Osteoblast (primary cell): ENCODE measurements around the gene NPPA. TPM values are rescaled to one million over a fixed set of nuclear protein-coding genes. Genes with fewer than 3 reads are reported as not detected.

Source experiments
- DNase-seq: peaks from one replicate; pipeline ENCODE4 v3.0.0; 2011; ENCODE audit warnings: low spot score, mixed read lengths; ENCODE audit not compliant: insufficient read length; ENCODE audit errors: missing footprints
- H2AFZ ChIP-seq: 2 replicates; pipeline ENCODE4 v1.6.0; 2011; ENCODE audit warnings: mild to moderate bottlenecking, low read length
- H3K27ac ChIP-seq: 2 replicates; pipeline ENCODE4 v1.5.1; 2011; ENCODE audit warnings: mild to moderate bottlenecking, low read depth, low read length, moderate library complexity
- H3K27me3 ChIP-seq: 2 replicates; pipeline ENCODE4 v1.6.0; 2012; ENCODE audit warnings: mild to moderate bottlenecking, control low read depth, inconsistent platforms, low read length, moderate library complexity; ENCODE audit not compliant: insufficient read depth
- H3K36me3 ChIP-seq: 2 replicates; pipeline ENCODE4 v1.5.1; 2011; ENCODE audit warnings: mild to moderate bottlenecking, low read length, control low read depth, moderate library complexity; ENCODE audit not compliant: insufficient read depth
- H3K4me1 ChIP-seq: 2 replicates; pipeline ENCODE4 v1.5.1; 2011; ENCODE audit warnings: mild to moderate bottlenecking, low read length, control low read depth, moderate library complexity; ENCODE audit not compliant: insufficient read depth
- H3K4me2 ChIP-seq: 2 replicates; pipeline ENCODE4 v1.6.0; 2011; ENCODE audit warnings: mild to moderate bottlenecking, low read length; ENCODE audit not compliant: insufficient read depth
- H3K4me3 ChIP-seq: fragments of 200-600 bp; sonication (generic); 3 replicates; pipeline ENCODE4 v1.5.1; 2012; ENCODE audit warnings: mild to moderate bottlenecking, low read length, inconsistent platforms; ENCODE audit not compliant: insufficient read depth
- H3K79me2 ChIP-seq: 2 replicates; pipeline ENCODE4 v1.6.0; 2012; ENCODE audit warnings: mild to moderate bottlenecking, low read length, control low read depth, inconsistent platforms; ENCODE audit not compliant: insufficient read depth
- H3K9me3 ChIP-seq: 2 replicates; pipeline ENCODE4 v1.5.1; 2011; ENCODE audit warnings: low read depth, low read length, control low read depth
- H4K20me1 ChIP-seq: 2 replicates; pipeline ENCODE4 v1.6.0; 2012; ENCODE audit warnings: mild to moderate bottlenecking, low read length, control low read depth; ENCODE audit not compliant: insufficient read depth
- total RNA-seq: library from RNA; depleted of rRNA; stranded (reverse); fragments of >200 nt; gene quantifications from 2 replicates; pipeline ENCODE4 v1.2.3, GENCODE V29; 2012
- TF ChIP-seq, protein P1 (sequence below): IDR thresholded peaks from 2 replicates; pipeline ENCODE4 v1.5.1; 2011; ENCODE audit warnings: mild to moderate bottlenecking, low read depth, low read length, moderate library complexity; ENCODE audit errors: extremely low read depth

The NPPA gene
- total RNA-seq, 1 donor = not detected

- no peaks in the 10 kb centered on the region for H4K20me1 ChIP-seq
- TF ChIP-seq, protein P1, sequence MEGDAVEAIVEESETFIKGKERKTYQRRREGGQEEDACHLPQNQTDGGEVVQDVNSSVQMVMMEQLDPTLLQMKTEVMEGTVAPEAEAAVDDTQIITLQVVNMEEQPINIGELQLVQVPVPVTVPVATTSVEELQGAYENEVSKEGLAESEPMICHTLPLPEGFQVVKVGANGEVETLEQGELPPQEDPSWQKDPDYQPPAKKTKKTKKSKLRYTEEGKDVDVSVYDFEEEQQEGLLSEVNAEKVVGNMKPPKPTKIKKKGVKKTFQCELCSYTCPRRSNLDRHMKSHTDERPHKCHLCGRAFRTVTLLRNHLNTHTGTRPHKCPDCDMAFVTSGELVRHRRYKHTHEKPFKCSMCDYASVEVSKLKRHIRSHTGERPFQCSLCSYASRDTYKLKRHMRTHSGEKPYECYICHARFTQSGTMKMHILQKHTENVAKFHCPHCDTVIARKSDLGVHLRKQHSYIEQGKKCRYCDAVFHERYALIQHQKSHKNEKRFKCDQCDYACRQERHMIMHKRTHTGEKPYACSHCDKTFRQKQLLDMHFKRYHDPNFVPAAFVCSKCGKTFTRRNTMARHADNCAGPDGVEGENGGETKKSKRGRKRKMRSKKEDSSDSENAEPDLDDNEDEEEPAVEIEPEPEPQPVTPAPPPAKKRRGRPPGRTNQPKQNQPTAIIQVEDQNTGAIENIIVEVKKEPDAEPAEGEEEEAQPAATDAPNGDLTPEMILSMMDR = no peak
- H3K4me3 ChIP-seq = no peak overlapping the region
- H2AFZ ChIP-seq = no peak overlapping the region
- H3K79me2 ChIP-seq = no peaks in the 10 kb centered on the region
- no peaks in the 10 kb centered on the region for H3K36me3 ChIP-seq
- H3K4me2 ChIP-seq = no peak overlapping the region
- peaks cover 4% of the 10 kb centered on the region for H3K27me3 ChIP-seq
- no peaks in the 10 kb centered on the region for H3K4me1 ChIP-seq
- peak; percentile 68 for DNase-seq
- no peaks in the 10 kb centered on the region for H3K9me3 ChIP-seq
- no peak overlapping the region for H3K27ac ChIP-seq
Measured at GRCh38 chr1:11880911-11881748, 33.5 kb upstream of the NPPA start.

GRCh38 chr1:11880181-11880575 is 32.6 kb upstream of the NPPA start:
- Histone ChIP-seq H3K4me1 (no peaks in the 10 kb centered on the region), H3K4me3 (no peak overlapping the region), H3K27ac (no peak overlapping the region), H2AFZ (no peak overlapping the region), H3K79me2 (no peaks in the 10 kb centered on the region), H3K27me3 (peaks cover 8% of the 10 kb centered on the region), H3K9me3 (no peaks in the 10 kb centered on the region), H3K36me3 (no peaks in the 10 kb centered on the region), H3K4me2 (no peak overlapping the region), H4K20me1 (no peaks in the 10 kb centered on the region)
- TF ChIP-seq, protein P1 = no peak
- peak; percentile 22 for DNase-seq

DNA sequence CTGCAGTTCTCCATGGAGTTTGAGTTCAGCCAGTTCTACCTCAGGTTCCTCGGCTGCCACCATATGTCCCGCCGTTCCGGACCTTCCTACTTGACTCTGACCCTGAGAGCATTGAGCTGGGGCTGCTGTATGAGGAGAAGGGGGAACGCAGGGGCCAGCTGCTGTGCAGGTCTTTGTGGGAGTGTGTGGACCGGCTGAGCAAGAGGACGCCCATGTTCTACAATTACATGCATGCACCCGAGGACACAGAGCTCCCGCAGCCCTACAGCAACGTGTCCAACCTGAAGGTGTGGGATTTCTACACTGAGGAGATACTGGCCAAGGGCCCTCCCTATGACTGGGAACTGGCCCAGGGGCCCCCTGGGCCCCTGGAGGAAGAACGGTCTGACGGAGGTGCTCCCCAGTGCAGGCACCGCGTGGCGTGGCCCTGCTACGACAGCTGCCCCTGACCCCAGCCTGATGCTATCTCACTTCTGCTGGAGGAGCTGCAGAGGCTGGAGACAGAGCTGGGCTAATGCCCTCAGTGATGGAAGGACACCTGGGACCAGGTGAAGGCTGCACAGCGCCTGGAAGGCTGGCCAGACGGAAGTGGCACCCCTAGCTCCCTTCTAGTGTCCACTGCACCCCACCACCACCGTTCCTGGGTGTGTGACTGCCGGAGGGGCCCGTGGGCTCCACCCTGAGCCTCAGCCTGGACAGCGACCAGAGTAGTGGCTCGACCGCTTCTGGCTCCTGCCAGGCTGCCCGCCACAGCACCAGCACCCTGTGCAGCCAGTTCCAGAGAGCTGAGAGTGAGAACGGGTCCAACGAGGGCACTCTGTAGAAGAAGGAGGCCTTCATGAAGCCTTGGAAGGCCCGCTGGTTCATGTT is 32.0 kb upstream of the NPPA start:
- DNase-seq = peak; percentile 49
- H2AFZ ChIP-seq = no peak overlapping the region
- TF ChIP-seq, protein P1 = no peak
- no peaks in the 10 kb centered on the region for H3K9me3 ChIP-seq
- H3K4me3 ChIP-seq = no peak overlapping the region
- no peak overlapping the region for H3K27ac ChIP-seq
- no peaks in the 10 kb centered on the region for H3K79me2 ChIP-seq
- H3K4me1 ChIP-seq = no peaks in the 10 kb centered on the region
- H4K20me1 ChIP-seq = no peaks in the 10 kb centered on the region
- H3K36me3 ChIP-seq = no peaks in the 10 kb centered on the region
- no peak overlapping the region for H3K4me2 ChIP-seq
- H3K27me3 ChIP-seq = peaks cover 8% of the 10 kb centered on the region

DNA sequence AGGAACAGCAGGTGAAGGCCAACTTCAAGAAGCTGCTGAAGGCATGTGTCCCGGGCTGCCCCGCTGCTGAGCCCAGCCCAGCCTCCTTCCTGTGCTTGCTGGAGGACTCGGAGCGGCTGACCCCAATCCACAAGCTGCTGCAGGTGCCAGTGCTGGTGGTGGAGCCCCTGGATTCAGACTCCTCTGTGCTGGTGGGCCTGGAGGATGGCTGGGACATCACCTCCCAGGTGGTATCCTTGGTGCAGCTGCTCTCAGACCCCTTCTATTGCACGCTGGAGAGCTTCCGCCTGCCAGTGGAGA is 31.3 kb upstream of the NPPA start:
- Histone ChIP-seq H3K36me3 (no peaks in the 10 kb centered on the region), H3K27ac (no peak overlapping the region), H3K4me1 (no peaks in the 10 kb centered on the region), H3K27me3 (peaks cover 8% of the 10 kb centered on the region), H3K9me3 (no peaks in the 10 kb centered on the region), H2AFZ (no peak overlapping the region), H4K20me1 (no peaks in the 10 kb centered on the region), H3K79me2 (no peaks in the 10 kb centered on the region), H3K4me2 (no peak overlapping the region), H3K4me3 (no peak overlapping the region)
- TF ChIP-seq, protein P1 = no peak
- peak; percentile 62 for DNase-seq
